ENCODE measurements around the gene BASP1.

DNA sequence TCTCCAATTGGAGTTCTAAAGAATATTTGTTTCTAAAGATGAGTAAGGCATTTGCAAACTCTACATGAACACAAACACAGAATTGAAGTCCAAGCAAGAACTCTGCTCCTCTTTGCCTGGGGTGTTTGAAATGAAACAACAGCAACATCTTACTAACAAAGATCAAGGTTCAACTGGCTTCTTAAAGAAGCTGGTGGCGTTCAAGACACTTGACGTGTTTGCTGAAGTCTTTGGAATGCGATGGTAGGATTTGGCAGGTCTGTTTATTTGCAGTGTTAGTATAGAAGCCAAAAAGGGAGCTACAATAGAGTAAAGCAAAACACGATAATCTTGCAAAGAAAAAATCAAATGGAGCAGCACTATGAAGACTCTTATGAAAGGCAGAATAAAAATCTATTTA lies 94.9 kb downstream of the BASP1 start:
- no peak for TF ChIP-seq ZFX (IDR thresholded peaks at IDR 0.05)
- TF ChIP-seq, protein P1, sequence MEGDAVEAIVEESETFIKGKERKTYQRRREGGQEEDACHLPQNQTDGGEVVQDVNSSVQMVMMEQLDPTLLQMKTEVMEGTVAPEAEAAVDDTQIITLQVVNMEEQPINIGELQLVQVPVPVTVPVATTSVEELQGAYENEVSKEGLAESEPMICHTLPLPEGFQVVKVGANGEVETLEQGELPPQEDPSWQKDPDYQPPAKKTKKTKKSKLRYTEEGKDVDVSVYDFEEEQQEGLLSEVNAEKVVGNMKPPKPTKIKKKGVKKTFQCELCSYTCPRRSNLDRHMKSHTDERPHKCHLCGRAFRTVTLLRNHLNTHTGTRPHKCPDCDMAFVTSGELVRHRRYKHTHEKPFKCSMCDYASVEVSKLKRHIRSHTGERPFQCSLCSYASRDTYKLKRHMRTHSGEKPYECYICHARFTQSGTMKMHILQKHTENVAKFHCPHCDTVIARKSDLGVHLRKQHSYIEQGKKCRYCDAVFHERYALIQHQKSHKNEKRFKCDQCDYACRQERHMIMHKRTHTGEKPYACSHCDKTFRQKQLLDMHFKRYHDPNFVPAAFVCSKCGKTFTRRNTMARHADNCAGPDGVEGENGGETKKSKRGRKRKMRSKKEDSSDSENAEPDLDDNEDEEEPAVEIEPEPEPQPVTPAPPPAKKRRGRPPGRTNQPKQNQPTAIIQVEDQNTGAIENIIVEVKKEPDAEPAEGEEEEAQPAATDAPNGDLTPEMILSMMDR (conservative IDR thresholded peaks at IDR 0.05): no peak

Measured in C4-2B (cell line).